DND-41 (cell line): ENCODE results near the gene VENTX.
"Not testable (repeated sequence)": the region's sequence is repeated elsewhere in the genome, so short reads cannot be mapped to it uniquely, and the experiment has no call there.

Source experiments
- ATAC-seq: fragments of 200-7000 bp; cut with Tn5 transposase; 3 replicates; pipeline ENCODE4 v1.9.1; 2021; ENCODE audit warnings: low read depth; ENCODE audit not compliant: insufficient read depth
- DNase-seq: peaks from one replicate; pipeline ENCODE4 v3.0.0-alpha.2; 2020
- H2AFZ ChIP-seq: 2 replicates; pipeline ENCODE4 v1.6.0; 2012; ENCODE audit warnings: low read depth, low read length
- H3K27ac ChIP-seq: 2 replicates; pipeline ENCODE4 v1.5.1; 2012; ENCODE audit warnings: low read length, inconsistent platforms
- H3K27me3 ChIP-seq: fragments of 200-600 bp; sonication (generic); 2 replicates; pipeline ENCODE4 v1.6.0; 2012; ENCODE audit warnings: low read length, mild to moderate bottlenecking, inconsistent platforms; ENCODE audit not compliant: insufficient read depth, poor library complexity
- H3K36me3 ChIP-seq: 2 replicates; pipeline ENCODE4 v1.5.1; 2012; ENCODE audit warnings: low read length, inconsistent platforms; ENCODE audit not compliant: insufficient read depth
- H3K4me1 ChIP-seq: 2 replicates; pipeline ENCODE4 v1.5.1; 2012; ENCODE audit warnings: mild to moderate bottlenecking, low read length; ENCODE audit not compliant: insufficient read depth
- H3K4me2 ChIP-seq: 2 replicates; pipeline ENCODE4 v1.6.0; 2012; ENCODE audit warnings: mild to moderate bottlenecking, moderate library complexity, low read length, inconsistent platforms; ENCODE audit not compliant: insufficient read depth
- H3K4me3 ChIP-seq, 2 experiments: fragments of 200-600 bp in 1 of 2; shearing (Covaris generic) in 1 of 2; 2 replicates each; pipeline ENCODE4 v1.5.1; 2012 to 2016; ENCODE audit warnings: inconsistent platforms in 2 of 2, low read length in 2 of 2, mild to moderate bottlenecking in 2 of 2, low read depth in 1 of 2, moderate library complexity in 1 of 2
- H3K79me2 ChIP-seq: 2 replicates; pipeline ENCODE4 v1.6.0; 2012; ENCODE audit warnings: low read length, inconsistent platforms; ENCODE audit not compliant: insufficient read depth
- H3K9ac ChIP-seq: 2 replicates; pipeline ENCODE4 v1.6.0; 2012; ENCODE audit warnings: low read depth, mild to moderate bottlenecking, inconsistent platforms, low read length, moderate library complexity
- H3K9me3 ChIP-seq: 2 replicates; pipeline ENCODE4 v1.5.1; 2012; ENCODE audit warnings: low read length, moderate library complexity, mild to moderate bottlenecking, inconsistent platforms; ENCODE audit not compliant: insufficient read depth, severe bottlenecking
- H4K20me1 ChIP-seq: 2 replicates; pipeline ENCODE4 v1.6.0; 2012; ENCODE audit warnings: low read length; ENCODE audit not compliant: insufficient read depth
- CTCF ChIP-seq: IDR thresholded peaks from 2 replicates; pipeline ENCODE4 v1.5.1; 2012; ENCODE audit warnings: borderline replicate concordance, low read length, moderate library complexity, mild to moderate bottlenecking; ENCODE audit not compliant: poor library complexity, severe bottlenecking; ENCODE audit errors: extremely low read depth
- EZH2 ChIP-seq: IDR thresholded peaks from 3 replicates; pipeline ENCODE4 v1.6.1; 2012; ENCODE audit warnings: borderline replicate concordance, low read depth, mild to moderate bottlenecking, moderate library complexity, low read length, inconsistent platforms; ENCODE audit not compliant: severe bottlenecking

VENTX gene

GRCh38 chr10:133221331-133221730, 16.3 kb upstream of the VENTX start:
- Histone ChIP-seq H2AFZ (no peak overlapping the region), H3K27me3 (no peaks in the 10 kb centered on the region), H3K27ac (no peak overlapping the region), H3K4me1 (no peaks in the 10 kb centered on the region), H3K9ac (no peak overlapping the region), H3K9me3 (no peaks in the 10 kb centered on the region), H4K20me1 (no peaks in the 10 kb centered on the region), H3K36me3 (no peaks in the 10 kb centered on the region), H3K4me2 (no peak overlapping the region), H3K4me3 (no peak overlapping the region), H3K79me2 (no peaks in the 10 kb centered on the region)
- no peak for DNase-seq
- ATAC-seq, result no peak
- TF ChIP-seq CTCF (no peak), EZH2 (no peak)

GRCh38 chr10:133221756-133222155, 15.9 kb upstream of the VENTX start:
- not testable (repeated sequence) for H3K9ac ChIP-seq, ATAC-seq, H3K36me3 ChIP-seq, H3K4me3 ChIP-seq, H3K27ac ChIP-seq, H3K9me3 ChIP-seq, H3K27me3 ChIP-seq, H2AFZ ChIP-seq, H3K4me1 ChIP-seq, H4K20me1 ChIP-seq, DNase-seq, H3K79me2 ChIP-seq, H3K4me2 ChIP-seq

- H3K4me3 ChIP-seq, result no peak overlapping the region
- no peak overlapping the region for H3K9ac ChIP-seq
- no peaks in the 10 kb centered on the region for H3K36me3 ChIP-seq
- H2AFZ ChIP-seq, result no peak overlapping the region
- H3K4me2 ChIP-seq, result no peak overlapping the region
- no peaks in the 10 kb centered on the region for H3K27me3 ChIP-seq
- no peak overlapping the region for H3K27ac ChIP-seq
- no peaks in the 10 kb centered on the region for H3K79me2 ChIP-seq
- no peak for TF ChIP-seq EZH2
- no peak for TF ChIP-seq CTCF
- H4K20me1 ChIP-seq, result no peaks in the 10 kb centered on the region
- DNase-seq (no peak), ATAC-seq (no peak)
- H3K4me1 ChIP-seq, result no peaks in the 10 kb centered on the region
- no peaks in the 10 kb centered on the region for H3K9me3 ChIP-seq
Observed at GRCh38 chr10:133224076-133224475, 13.6 kb upstream of the VENTX start.

- no peak overlapping the region for H3K9ac ChIP-seq
- H4K20me1 ChIP-seq, result no peaks in the 10 kb centered on the region
- no peaks in the 10 kb centered on the region for H3K27me3 ChIP-seq
- no peaks in the 10 kb centered on the region for H3K4me1 ChIP-seq
- no peaks in the 10 kb centered on the region for H3K9me3 ChIP-seq
- ATAC-seq (no peak), DNase-seq (no peak)
- H3K27ac ChIP-seq, result no peak overlapping the region
- TF ChIP-seq CTCF (no peak), EZH2 (no peak)
- H3K4me3 ChIP-seq, result no peak overlapping the region
- H3K36me3 ChIP-seq, result no peaks in the 10 kb centered on the region
- no peak overlapping the region for H2AFZ ChIP-seq
- H3K79me2 ChIP-seq, result no peaks in the 10 kb centered on the region
- H3K4me2 ChIP-seq, result no peak overlapping the region
Observed at GRCh38 chr10:133224756-133225372, 12.8 kb upstream of the VENTX start.
